ENCODE data around the gene THOC3.
"Not testable (repeated sequence)": the region's sequence is repeated elsewhere in the genome, so short reads cannot be mapped to it uniquely, and the experiment has no call there.

GRCh38 chr5:176006819-176007218 is 38.7 kb upstream of the THOC3 start:
- TF ChIP-seq ZFP30 (CRISPR knock-in tag; IDR thresholded peaks at IDR 0.05); POU6F1 (CRISPR knock-in tag; IDR thresholded peaks at IDR 0.05; ENCODE audit: borderline replicate concordance, low read depth); TOX (CRISPR knock-in tag; IDR thresholded peaks at IDR 0.05; ENCODE audit: borderline replicate concordance); TCF4 (CRISPR knock-in tag; IDR thresholded peaks at IDR 0.05; ENCODE audit: borderline replicate concordance); ISL1 (CRISPR knock-in tag; IDR thresholded peaks at IDR 0.05); ZNF565 (CRISPR knock-in tag; conservative IDR thresholded peaks at IDR 0.05; ENCODE audit: low read depth); ZFP3 (CRISPR knock-in tag; IDR thresholded peaks at IDR 0.05); ZC3H10 (CRISPR knock-in tag; IDR thresholded peaks at IDR 0.05); SNAI2 (CRISPR knock-in tag; IDR thresholded peaks at IDR 0.05); CREB5 (CRISPR knock-in tag; IDR thresholded peaks at IDR 0.05; ENCODE audit: low read depth); CSRNP3 (CRISPR knock-in tag; IDR thresholded peaks at IDR 0.05); TSHZ2 (CRISPR knock-in tag; IDR thresholded peaks at IDR 0.05); PPARA (CRISPR knock-in tag; IDR thresholded peaks at IDR 0.05; ENCODE audit: borderline replicate concordance); PATZ1 (CRISPR knock-in tag; IDR thresholded peaks at IDR 0.05; ENCODE audit: borderline replicate concordance): not testable (repeated sequence)
